ENCODE results near the gene SLMAP. TPM values are rescaled to one million over a fixed set of nuclear protein-coding genes. Genes with fewer than 3 reads are reported as not detected.

SLMAP gene
- total and polyA plus RNA-seq, 2 of the 13 experiments (the other 11 are each of a cell fraction or from before 2014, with no cell fraction given), result 24.0 to 48.3 TPM

DNA sequence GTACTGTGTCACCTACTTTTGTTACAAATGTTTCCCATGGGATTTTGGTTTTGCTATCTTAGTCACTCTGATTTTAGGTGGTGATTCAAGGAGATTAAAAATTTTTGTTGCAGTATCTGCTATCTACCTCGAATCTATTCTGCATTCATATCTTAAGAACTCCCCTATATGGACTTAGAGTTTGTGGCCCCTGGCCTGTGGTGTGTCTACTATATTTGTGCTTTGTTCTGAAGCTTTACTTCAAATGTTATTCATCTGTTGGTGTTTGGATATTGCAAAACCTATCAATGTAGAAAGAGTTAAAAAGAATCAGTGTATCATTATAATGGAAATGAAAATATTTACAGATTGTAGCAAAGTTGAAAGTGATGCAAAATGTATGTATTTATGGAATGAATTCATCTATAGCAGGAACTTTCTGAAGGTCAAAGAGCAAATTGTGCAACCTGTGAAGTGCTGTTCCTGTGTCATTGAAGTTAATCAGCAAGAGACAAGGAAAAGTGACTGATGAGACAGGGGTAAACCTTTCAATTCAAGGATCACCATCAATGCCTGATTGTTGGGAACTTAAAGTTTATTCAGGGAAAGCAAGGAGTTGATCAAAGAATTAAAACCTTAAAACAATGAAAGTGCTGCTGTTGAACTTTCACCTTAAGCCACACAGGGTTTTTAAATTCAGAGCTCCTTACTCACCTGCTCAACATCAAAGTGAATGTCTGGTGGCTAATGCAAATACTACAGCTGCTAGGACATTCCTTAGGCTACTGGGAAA is 71.0 kb downstream of the SLMAP start (continued):
- TF ChIP-seq PATZ1 (CRISPR knock-in tag; IDR thresholded peaks at IDR 0.05) (peak; percentile 28; the same call in 1 of the 2 replicates), ZNF607 (CRISPR knock-in tag; IDR thresholded peaks at IDR 0.05; ENCODE audit: borderline replicate concordance) (no peak), IRF2 (CRISPR knock-in tag; IDR thresholded peaks at IDR 0.05) (no peak; the same call in 1 of the 2 replicates), MNT (IDR thresholded peaks at IDR 0.05) (no peak), TEF (CRISPR knock-in tag; IDR thresholded peaks at IDR 0.05) (no peak), PTBP1 (IDR thresholded peaks at IDR 0.05; ENCODE audit: low read depth, low read length, poor library complexity, severe bottlenecking) (no peak), GMEB1 (CRISPR knock-in tag; IDR thresholded peaks at IDR 0.05; ENCODE audit: borderline replicate concordance) (no peak), MXD4 (CRISPR knock-in tag; IDR thresholded peaks at IDR 0.05) (no peak), ZNF784 (CRISPR knock-in tag; IDR thresholded peaks at IDR 0.05; ENCODE audit: borderline replicate concordance) (no peak)
- TF ChIP-seq, protein P1, sequence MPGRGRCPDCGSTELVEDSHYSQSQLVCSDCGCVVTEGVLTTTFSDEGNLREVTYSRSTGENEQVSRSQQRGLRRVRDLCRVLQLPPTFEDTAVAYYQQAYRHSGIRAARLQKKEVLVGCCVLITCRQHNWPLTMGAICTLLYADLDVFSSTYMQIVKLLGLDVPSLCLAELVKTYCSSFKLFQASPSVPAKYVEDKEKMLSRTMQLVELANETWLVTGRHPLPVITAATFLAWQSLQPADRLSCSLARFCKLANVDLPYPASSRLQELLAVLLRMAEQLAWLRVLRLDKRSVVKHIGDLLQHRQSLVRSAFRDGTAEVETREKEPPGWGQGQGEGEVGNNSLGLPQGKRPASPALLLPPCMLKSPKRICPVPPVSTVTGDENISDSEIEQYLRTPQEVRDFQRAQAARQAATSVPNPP (CRISPR knock-in tag; IDR thresholded peaks at IDR 0.05), result no peak
- TF ChIP-seq, protein P2, sequence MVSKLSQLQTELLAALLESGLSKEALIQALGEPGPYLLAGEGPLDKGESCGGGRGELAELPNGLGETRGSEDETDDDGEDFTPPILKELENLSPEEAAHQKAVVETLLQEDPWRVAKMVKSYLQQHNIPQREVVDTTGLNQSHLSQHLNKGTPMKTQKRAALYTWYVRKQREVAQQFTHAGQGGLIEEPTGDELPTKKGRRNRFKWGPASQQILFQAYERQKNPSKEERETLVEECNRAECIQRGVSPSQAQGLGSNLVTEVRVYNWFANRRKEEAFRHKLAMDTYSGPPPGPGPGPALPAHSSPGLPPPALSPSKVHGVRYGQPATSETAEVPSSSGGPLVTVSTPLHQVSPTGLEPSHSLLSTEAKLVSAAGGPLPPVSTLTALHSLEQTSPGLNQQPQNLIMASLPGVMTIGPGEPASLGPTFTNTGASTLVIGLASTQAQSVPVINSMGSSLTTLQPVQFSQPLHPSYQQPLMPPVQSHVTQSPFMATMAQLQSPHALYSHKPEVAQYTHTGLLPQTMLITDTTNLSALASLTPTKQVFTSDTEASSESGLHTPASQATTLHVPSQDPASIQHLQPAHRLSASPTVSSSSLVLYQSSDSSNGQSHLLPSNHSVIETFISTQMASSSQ (IDR thresholded peaks at IDR 0.05; ENCODE audit: low read depth), result peak; percentile 42; the same call in 1 of the 2 replicates
- TF ChIP-seq, protein P2 (CRISPR knock-in tag; IDR thresholded peaks at IDR 0.05; ENCODE audit: borderline replicate concordance), result peak; percentile 21; the same call in 1 of the 2 replicates
- TF ChIP-seq, protein P3, sequence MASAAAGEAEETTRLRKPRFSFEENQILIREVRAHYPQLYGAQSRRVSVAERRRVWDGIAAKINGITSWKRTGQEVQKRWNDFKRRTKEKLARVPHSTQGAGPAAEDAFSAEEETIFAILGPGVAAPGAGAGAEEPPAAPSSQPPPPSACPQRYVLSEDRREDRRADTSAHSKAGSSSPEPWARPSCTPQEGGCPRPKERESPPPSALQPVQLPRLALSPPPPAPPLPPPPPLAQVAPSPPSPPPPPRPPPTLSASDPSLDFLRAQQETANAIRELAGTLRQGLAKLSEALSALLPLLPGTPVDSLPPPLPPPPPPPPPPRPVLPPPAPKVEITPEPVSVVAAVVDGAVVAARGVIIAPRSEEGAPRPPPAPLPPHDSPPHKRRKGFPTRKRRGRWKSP (CRISPR knock-in tag; IDR thresholded peaks at IDR 0.05), result no peak
